Ectodermal cell (in vitro differentiated cells): ENCODE measurements around the gene RAB34.

Experiments
- H3K27ac ChIP-seq: 2 replicates; pipeline ENCODE4 v1.7.0; 2013; ENCODE audit warnings: mild to moderate bottlenecking, low read depth, low read length; ENCODE audit not compliant: insufficient read depth, poor library complexity, severe bottlenecking
- H3K27me3 ChIP-seq: 2 replicates; pipeline ENCODE4 v1.7.0; 2013; ENCODE audit warnings: mild to moderate bottlenecking, low read length; ENCODE audit not compliant: insufficient read depth, control insufficient read depth, poor library complexity, severe bottlenecking
- H3K36me3 ChIP-seq: one replicate; pipeline ENCODE4 v1.7.0; 2013; ENCODE audit warnings: low read length; ENCODE audit not compliant: control insufficient read depth, insufficient read depth
- H3K4me1 ChIP-seq: one replicate; pipeline ENCODE4 v1.7.0; 2013; ENCODE audit warnings: low read length; ENCODE audit not compliant: control insufficient read depth, insufficient read depth
- H3K4me3 ChIP-seq: 2 replicates; pipeline ENCODE4 v1.7.0; 2013; ENCODE audit warnings: low read depth, low read length, control low read depth; ENCODE audit not compliant: insufficient read depth
- H3K9me3 ChIP-seq: 2 replicates; pipeline ENCODE4 v1.7.0; 2013; ENCODE audit warnings: mild to moderate bottlenecking, low read length, moderate library complexity; ENCODE audit not compliant: control insufficient read depth
- WGBS, 2 experiments: methylation state at CpG; one replicate each; pipeline ENCODE4 v1.1.7; 2013; ENCODE audit warnings: missing lambda C conversion rate in 2 of 2; 5-methylcytosine and 5-hydroxymethylcytosine counted together

RAB34 gene

GRCh38 chr17:28755486-28755885, 37.8 kb upstream of the RAB34 start:
- Histone ChIP-seq H3K27ac (no peak overlapping the region), H3K36me3 (peaks cover 26% of the 10 kb centered on the region)
- WGBS, 2 experiments, result 91 to 95% methylated on average over 6 to 7 of the region's 7 CpGs

GRCh38 chr17:28751600-28752366, 34.1 kb upstream of the RAB34 start:
- H3K4me1 ChIP-seq, result peaks cover 6% of the 10 kb centered on the region
- peaks cover 30% of the 10 kb centered on the region for H3K36me3 ChIP-seq
- WGBS, 2 experiments, result 93 to 95% methylated on average over 10 of the region's 10 CpGs
- H3K27me3 ChIP-seq, result no peaks in the 10 kb centered on the region
- no peaks in the 10 kb centered on the region for H3K9me3 ChIP-seq
- no peak overlapping the region for H3K27ac ChIP-seq
- no peak overlapping the region for H3K4me3 ChIP-seq

More at GRCh38 chr17:28755486-28755885, 37.8 kb upstream of the RAB34 start:
- Histone ChIP-seq H3K27me3 (no peaks in the 10 kb centered on the region), H3K4me1 (no peaks in the 10 kb centered on the region), H3K9me3 (no peaks in the 10 kb centered on the region), H3K4me3 (no peak overlapping the region)

- WGBS, 2 experiments, result 57 to 58% methylated on average over 20 of the region's 20 CpGs
- Histone ChIP-seq H3K36me3 (peaks cover 34% of the 10 kb centered on the region), H3K4me1 (peaks cover 19% of the 10 kb centered on the region), H3K4me3 (no peak overlapping the region), H3K27me3 (no peaks in the 10 kb centered on the region), H3K9me3 (no peaks in the 10 kb centered on the region), H3K27ac (no peak overlapping the region)
These were observed 32.7 kb upstream of the RAB34 start for GRCh38 chr17:28750178-28751047.

DNA sequence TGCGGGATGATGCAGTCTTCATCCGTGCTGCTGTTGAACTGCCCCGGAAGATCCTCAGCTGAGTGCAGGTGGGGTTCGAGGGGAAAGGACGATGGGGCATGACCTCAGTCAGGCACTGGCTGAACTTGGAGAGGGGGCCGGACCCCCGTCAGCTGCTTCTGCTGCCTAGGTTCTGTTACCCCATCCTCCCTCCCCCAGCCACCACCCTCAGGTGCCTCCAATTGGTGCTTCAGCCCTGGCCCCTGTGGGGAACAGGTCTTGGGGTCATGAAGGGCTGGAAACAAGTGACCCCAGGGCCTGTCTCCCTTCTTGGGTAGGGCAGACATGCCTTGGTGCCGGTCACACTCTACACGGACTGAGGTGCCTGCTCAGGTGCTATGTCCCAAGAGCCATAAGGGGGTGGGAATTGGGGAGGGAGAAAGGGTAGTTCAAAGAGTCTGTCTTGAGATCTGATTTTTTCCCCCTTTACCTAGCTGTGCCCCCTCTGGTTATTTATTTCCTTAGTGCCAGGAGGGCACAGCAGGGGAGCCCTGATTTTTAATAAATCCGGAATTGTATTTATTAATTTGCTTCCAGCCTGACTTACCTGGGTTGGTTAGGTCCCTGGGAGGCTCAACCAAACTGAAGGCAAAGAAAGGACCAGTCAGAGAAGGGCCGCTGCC, 32.0 kb upstream of the RAB34 start:
- 68 to 73% methylated on average over 11 of the region's 11 CpGs for WGBS, 2 experiments
- H3K27ac ChIP-seq, result no peak overlapping the region
- H3K27me3 ChIP-seq, result no peaks in the 10 kb centered on the region
- H3K9me3 ChIP-seq, result no peaks in the 10 kb centered on the region
- H3K36me3 ChIP-seq, result peaks cover 34% of the 10 kb centered on the region
- peaks cover 19% of the 10 kb centered on the region for H3K4me1 ChIP-seq
- H3K4me3 ChIP-seq, result no peak overlapping the region

GRCh38 chr17:28748852-28749515, 31.3 kb upstream of the RAB34 start:
- H3K4me3 ChIP-seq, result no peak overlapping the region
- WGBS, 2 experiments, result 95 to 96% methylated on average over 18 of the region's 18 CpGs
- H3K27me3 ChIP-seq, result no peaks in the 10 kb centered on the region
- no peak overlapping the region for H3K27ac ChIP-seq
- peaks cover 34% of the 10 kb centered on the region for H3K36me3 ChIP-seq
- H3K9me3 ChIP-seq, result no peaks in the 10 kb centered on the region
- H3K4me1 ChIP-seq, result peaks cover 19% of the 10 kb centered on the region

GRCh38 chr17:28747801-28748750, 30.4 kb upstream of the RAB34 start:
- Histone ChIP-seq H3K27me3 (no peaks in the 10 kb centered on the region), H3K9me3 (no peaks in the 10 kb centered on the region), H3K4me1 (peaks cover 24% of the 10 kb centered on the region), H3K4me3 (no peak overlapping the region), H3K36me3 (peaks cover 34% of the 10 kb centered on the region), H3K27ac (no peak overlapping the region)
- WGBS, 2 experiments, result 92 to 94% methylated on average over 18 of the region's 18 CpGs

DNA sequence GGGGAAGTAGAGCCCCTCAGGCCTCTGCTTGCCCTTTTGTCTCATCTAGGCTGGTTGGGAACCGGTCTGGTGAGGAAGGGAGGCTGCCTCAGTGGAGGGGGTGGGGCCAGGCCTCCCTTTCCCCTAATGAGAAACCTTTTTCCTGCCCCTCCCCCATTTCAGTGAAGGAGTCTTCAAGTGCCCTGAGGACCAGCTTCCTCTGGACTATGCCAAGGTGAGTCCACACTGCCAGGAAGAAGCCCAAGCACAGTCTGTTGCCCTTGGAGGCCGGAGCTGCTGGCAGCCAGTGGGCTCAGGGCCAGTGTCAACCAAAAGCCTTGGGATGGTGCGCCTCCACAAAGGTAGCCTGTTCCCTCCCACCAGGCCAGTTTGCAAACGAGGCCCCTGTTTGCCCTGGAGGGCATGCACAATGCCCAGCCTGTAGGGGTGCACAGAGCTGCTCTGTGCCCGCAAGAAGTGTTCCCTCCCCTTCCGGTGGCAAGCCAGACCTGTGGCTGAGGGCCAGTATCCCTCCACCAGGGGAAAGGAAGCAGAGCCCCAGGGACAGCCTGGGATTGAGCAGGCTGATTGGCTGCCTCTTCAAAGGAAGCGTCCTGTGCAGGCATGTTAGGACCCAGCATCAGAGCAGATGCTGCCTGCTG, 29.5 kb upstream of the RAB34 start:
- Histone ChIP-seq H3K36me3 (peaks cover 34% of the 10 kb centered on the region), H3K4me3 (no peak overlapping the region), H3K4me1 (peaks cover 27% of the 10 kb centered on the region), H3K27me3 (no peaks in the 10 kb centered on the region), H3K27ac (peak overlapping the region; percentile 100), H3K9me3 (no peaks in the 10 kb centered on the region)
- WGBS, 2 experiments, result 82 to 83% methylated on average over 7 of the region's 7 CpGs

- no peaks in the 10 kb centered on the region for H3K9me3 ChIP-seq
- H3K4me1 ChIP-seq, result peaks cover 27% of the 10 kb centered on the region
- H3K36me3 ChIP-seq, result peaks cover 31% of the 10 kb centered on the region
- WGBS, 2 experiments, result 52 to 57% methylated on average over 5 of the region's 5 CpGs
- H3K27me3 ChIP-seq, result no peaks in the 10 kb centered on the region
- peak overlapping the region; percentile 100 for H3K27ac ChIP-seq
- H3K4me3 ChIP-seq, result no peak overlapping the region
These were observed 29.0 kb upstream of the RAB34 start for GRCh38 chr17:28746611-28747050.
